ENCODE measurements around the gene RNF34. TPM values are rescaled to one million over a fixed set of nuclear protein-coding genes. Genes with fewer than 3 reads are reported as not detected.

The RNF34 gene
- polyA plus RNA-seq, 4 donors, result 29.7 to 39.0 (median 31.8) TPM

GRCh38 chr12:121455766-121456420 lies 56.0 kb downstream of the RNF34 start:
- DNase-seq (no peak), FAIRE-seq (no peak)
- peaks cover 0 to 18% (median 3%) of the 10 kb centered on the region in 3 donors for H3K4me1 ChIP-seq (ENCODE audit: control insufficient read depth in 3 of 3, insufficient read depth in 2 of 3, low read depth in 1 of 3, low read length in 2 of 3)
- WGBS, 3 donors, result 87 to 91% (median 91%) methylated on average over 23 of the region's 23 CpGs
- H3K36me3 ChIP-seq (ENCODE audit: control insufficient read depth in 3 of 3, insufficient read depth in 2 of 3, low read depth in 1 of 3, low read length in 3 of 3), result peaks cover 0 to 38% (median 0%) of the 10 kb centered on the region in 3 donors
- no peak overlapping the region for H3K27ac ChIP-seq (ENCODE audit: low read depth in 1 of 3, low read length in 2 of 3)
- no peak overlapping the region for H3K4me3 ChIP-seq (ENCODE audit: low read depth in 1 of 3, low read length in 3 of 3)
- no peaks in the 10 kb centered on the region for H3K27me3 ChIP-seq (ENCODE audit: control insufficient read depth in 3 of 3, insufficient read depth in 3 of 3, low read length in 3 of 3)
- H3K9me3 ChIP-seq (ENCODE audit: control insufficient read depth in 2 of 2, insufficient read depth in 1 of 2, low read depth in 1 of 2, low read length in 1 of 2), result no peaks in the 10 kb centered on the region

- FAIRE-seq (no peak), DNase-seq (no peak)
- H3K27me3 ChIP-seq (ENCODE audit: control insufficient read depth in 3 of 3, insufficient read depth in 3 of 3, low read length in 3 of 3), result no peaks in the 10 kb centered on the region
- peaks cover 0 to 14% (median 3%) of the 10 kb centered on the region in 3 donors for H3K4me1 ChIP-seq (ENCODE audit: control insufficient read depth in 3 of 3, insufficient read depth in 2 of 3, low read depth in 1 of 3, low read length in 2 of 3)
- no peaks in the 10 kb centered on the region for H3K9me3 ChIP-seq (ENCODE audit: control insufficient read depth in 2 of 2, insufficient read depth in 1 of 2, low read depth in 1 of 2, low read length in 1 of 2)
- 86 to 88% (median 87%) methylated on average over 8 of the region's 8 CpGs for WGBS, 3 donors
- no peak overlapping the region for H3K27ac ChIP-seq (ENCODE audit: low read depth in 1 of 3, low read length in 2 of 3)
- peaks cover 0 to 40% (median 0%) of the 10 kb centered on the region in 3 donors for H3K36me3 ChIP-seq (ENCODE audit: control insufficient read depth in 3 of 3, insufficient read depth in 2 of 3, low read depth in 1 of 3, low read length in 3 of 3)
- no peak overlapping the region for H3K4me3 ChIP-seq (ENCODE audit: low read depth in 1 of 3, low read length in 3 of 3)
Measured at GRCh38 chr12:121456551-121456950, 56.6 kb downstream of the RNF34 start.

- DNase-seq (no peak), FAIRE-seq (no peak)
- 85 to 92% (median 87%) methylated on average over 5 of the region's 5 CpGs for WGBS, 3 donors
- Histone ChIP-seq H3K4me3 (ENCODE audit: low read depth in 1 of 3, low read length in 3 of 3) (no peak overlapping the region), H3K27ac (ENCODE audit: low read depth in 1 of 3, low read length in 2 of 3) (no peak overlapping the region), H3K27me3 (ENCODE audit: control insufficient read depth in 3 of 3, insufficient read depth in 3 of 3, low read length in 3 of 3) (peaks cover 0 to 3% (median 0%) of the 10 kb centered on the region in 3 donors), H3K9me3 (ENCODE audit: control insufficient read depth in 2 of 2, insufficient read depth in 1 of 2, low read depth in 1 of 2, low read length in 1 of 2) (no peaks in the 10 kb centered on the region), H3K36me3 (ENCODE audit: control insufficient read depth in 3 of 3, insufficient read depth in 2 of 3, low read depth in 1 of 3, low read length in 3 of 3) (peaks cover 0 to 42% (median 3%) of the 10 kb centered on the region in 3 donors), H3K4me1 (ENCODE audit: control insufficient read depth in 3 of 3, insufficient read depth in 2 of 3, low read depth in 1 of 3, low read length in 2 of 3) (peaks cover 0 to 6% (median 0%) of the 10 kb centered on the region in 3 donors)
Measured at GRCh38 chr12:121461048-121461447, 61.1 kb downstream of the RNF34 start.

- peaks cover 0 to 26% (median 3%) of the 10 kb centered on the region in 3 donors for H3K36me3 ChIP-seq (ENCODE audit: control insufficient read depth in 3 of 3, insufficient read depth in 2 of 3, low read depth in 1 of 3, low read length in 3 of 3)
- FAIRE-seq (no peak), DNase-seq (no peak)
- H3K4me1 ChIP-seq (ENCODE audit: control insufficient read depth in 3 of 3, insufficient read depth in 2 of 3, low read depth in 1 of 3, low read length in 2 of 3), result peaks cover 0 to 8% (median 0%) of the 10 kb centered on the region in 3 donors
- no peak overlapping the region for H3K4me3 ChIP-seq (ENCODE audit: low read depth in 1 of 3, low read length in 3 of 3)
- H3K27ac ChIP-seq (ENCODE audit: low read depth in 1 of 3, low read length in 2 of 3), result no peak overlapping the region
- peaks cover 0 to 3% (median 0%) of the 10 kb centered on the region in 3 donors for H3K27me3 ChIP-seq (ENCODE audit: control insufficient read depth in 3 of 3, insufficient read depth in 3 of 3, low read length in 3 of 3)
- 94 to 99% (median 96%) methylated on average over 13 of the region's 13 CpGs for WGBS, 3 donors
- H3K9me3 ChIP-seq (ENCODE audit: control insufficient read depth in 2 of 2, insufficient read depth in 1 of 2, low read depth in 1 of 2, low read length in 1 of 2), result no peaks in the 10 kb centered on the region
Measured at GRCh38 chr12:121464331-121464730, 64.4 kb downstream of the RNF34 start.

GRCh38 chr12:121465921-121466793 lies 66.2 kb downstream of the RNF34 start:
- peak overlapping the region; percentile 32 to 88 (median 56) for H3K4me3 ChIP-seq (ENCODE audit: low read depth in 1 of 3, low read length in 3 of 3)
- H3K27me3 ChIP-seq (ENCODE audit: control insufficient read depth in 3 of 3, insufficient read depth in 3 of 3, low read length in 3 of 3), result peaks cover 0 to 3% (median 0%) of the 10 kb centered on the region in 3 donors
- H3K36me3 ChIP-seq (ENCODE audit: control insufficient read depth in 3 of 3, insufficient read depth in 2 of 3, low read depth in 1 of 3, low read length in 3 of 3), result peaks cover 0 to 19% (median 3%) of the 10 kb centered on the region in 3 donors
- FAIRE-seq (no peak), DNase-seq (peak; percentile 23 to 53)
- no peaks in the 10 kb centered on the region for H3K9me3 ChIP-seq (ENCODE audit: control insufficient read depth in 2 of 2, insufficient read depth in 1 of 2, low read depth in 1 of 2, low read length in 1 of 2)
- WGBS, 3 donors, result 6 to 9% (median 7%) methylated on average over 53 to 70 of the region's 70 CpGs
- peaks cover 0 to 8% (median 0%) of the 10 kb centered on the region in 3 donors for H3K4me1 ChIP-seq (ENCODE audit: control insufficient read depth in 3 of 3, insufficient read depth in 2 of 3, low read depth in 1 of 3, low read length in 2 of 3)
- peak overlapping the region in 2 of 3 donors; percentile 57 to 91 for H3K27ac ChIP-seq (ENCODE audit: low read depth in 1 of 3, low read length in 2 of 3)

- H3K27me3 ChIP-seq (ENCODE audit: control insufficient read depth in 3 of 3, insufficient read depth in 3 of 3, low read length in 3 of 3), result peaks cover 0 to 3% (median 0%) of the 10 kb centered on the region in 3 donors
- WGBS, 3 donors, result 0 to 1% (median 1%) methylated on average over 50 to 139 of the region's 139 CpGs
- H3K4me3 ChIP-seq (ENCODE audit: low read depth in 1 of 3, low read length in 3 of 3), result peak overlapping the region; percentile 53 to 88 (median 56)
- no peak for FAIRE-seq
- H3K9me3 ChIP-seq (ENCODE audit: control insufficient read depth in 2 of 2, insufficient read depth in 1 of 2, low read depth in 1 of 2, low read length in 1 of 2), result no peaks in the 10 kb centered on the region
- peak; percentile 91 to 94 for DNase-seq
- H3K36me3 ChIP-seq (ENCODE audit: control insufficient read depth in 3 of 3, insufficient read depth in 2 of 3, low read depth in 1 of 3, low read length in 3 of 3), result peaks cover 0 to 18% (median 3%) of the 10 kb centered on the region in 3 donors
- peaks cover 0 to 8% (median 0%) of the 10 kb centered on the region in 3 donors for H3K4me1 ChIP-seq (ENCODE audit: control insufficient read depth in 3 of 3, insufficient read depth in 2 of 3, low read depth in 1 of 3, low read length in 2 of 3)
- H3K27ac ChIP-seq (ENCODE audit: low read depth in 1 of 3, low read length in 2 of 3), result peak overlapping the region; percentile 46 to 91 (median 91)
Measured at GRCh38 chr12:121466794-121467637, 67.1 kb downstream of the RNF34 start.

- peaks cover 0 to 15% (median 3%) of the 10 kb centered on the region in 3 donors for H3K36me3 ChIP-seq (ENCODE audit: control insufficient read depth in 3 of 3, insufficient read depth in 2 of 3, low read depth in 1 of 3, low read length in 3 of 3)
- H3K27me3 ChIP-seq (ENCODE audit: control insufficient read depth in 3 of 3, insufficient read depth in 3 of 3, low read length in 3 of 3), result peaks cover 0 to 3% (median 0%) of the 10 kb centered on the region in 3 donors
- DNase-seq (peak in 1 of 2 donors; percentile 20), FAIRE-seq (no peak)
- H3K4me3 ChIP-seq (ENCODE audit: low read depth in 1 of 3, low read length in 3 of 3), result peak overlapping the region; percentile 46 to 88 (median 53)
- no peaks in the 10 kb centered on the region for H3K9me3 ChIP-seq (ENCODE audit: control insufficient read depth in 2 of 2, insufficient read depth in 1 of 2, low read depth in 1 of 2, low read length in 1 of 2)
- H3K27ac ChIP-seq (ENCODE audit: low read depth in 1 of 3, low read length in 2 of 3), result peak overlapping the region in 1 of 3 donors; percentile 22
- WGBS, 3 donors, result 7 to 12% (median 8%) methylated on average over 32 to 48 of the region's 48 CpGs
- H3K4me1 ChIP-seq (ENCODE audit: control insufficient read depth in 3 of 3, insufficient read depth in 2 of 3, low read depth in 1 of 3, low read length in 2 of 3), result peaks cover 0 to 8% (median 0%) of the 10 kb centered on the region in 3 donors
Measured at GRCh38 chr12:121467638-121468498, 68.0 kb downstream of the RNF34 start.
